DMS 273 treated with DMSO at 0.1 percent for 48 hours (cell line): Measurements from ENCODE around the gene P2RX7.
"Not testable (repeated sequence)": the region's sequence is repeated elsewhere in the genome, so short reads cannot be mapped to it uniquely, and the experiment has no call there.

Experiments
- DNase-seq: peaks from one replicate; lab custom pipeline; 2025; lab: John Stamatoyannopoulos, UW

The P2RX7 gene

DNA sequence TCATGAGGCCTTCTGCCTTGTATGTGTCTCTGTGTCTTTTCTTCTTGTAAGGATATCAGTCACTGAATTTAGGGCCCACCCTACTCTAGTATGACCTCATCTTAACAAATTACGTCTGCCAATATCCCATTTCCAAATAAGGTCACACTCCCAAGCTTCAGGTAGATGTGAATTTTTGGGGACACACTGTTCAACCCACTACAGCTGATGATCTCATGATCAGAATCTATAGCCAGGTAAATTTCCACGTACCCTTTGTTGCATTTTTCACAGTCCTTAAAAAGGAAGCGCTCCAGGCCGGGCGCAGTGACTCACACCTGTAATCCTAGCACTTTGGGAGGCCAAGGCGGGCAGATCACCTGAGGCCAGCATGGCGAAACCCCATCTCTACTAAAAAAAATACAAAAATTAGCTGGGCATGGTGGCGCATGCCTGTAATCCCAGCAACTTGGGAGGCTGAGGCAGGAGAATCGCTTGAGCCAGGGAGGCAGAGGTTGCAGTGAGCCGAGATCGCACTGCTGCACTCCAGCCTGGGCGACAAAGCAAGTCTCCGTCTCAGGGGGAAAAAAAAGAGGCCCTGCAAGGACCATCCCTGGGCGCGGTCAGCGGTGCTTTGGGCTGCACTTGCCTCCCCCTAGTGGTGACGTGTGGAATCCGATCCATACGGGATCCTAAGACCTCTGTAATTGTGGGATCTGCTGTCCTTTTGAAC lies 97.3 kb downstream of the P2RX7 start:
- DNase-seq: not testable (repeated sequence)

DNA sequence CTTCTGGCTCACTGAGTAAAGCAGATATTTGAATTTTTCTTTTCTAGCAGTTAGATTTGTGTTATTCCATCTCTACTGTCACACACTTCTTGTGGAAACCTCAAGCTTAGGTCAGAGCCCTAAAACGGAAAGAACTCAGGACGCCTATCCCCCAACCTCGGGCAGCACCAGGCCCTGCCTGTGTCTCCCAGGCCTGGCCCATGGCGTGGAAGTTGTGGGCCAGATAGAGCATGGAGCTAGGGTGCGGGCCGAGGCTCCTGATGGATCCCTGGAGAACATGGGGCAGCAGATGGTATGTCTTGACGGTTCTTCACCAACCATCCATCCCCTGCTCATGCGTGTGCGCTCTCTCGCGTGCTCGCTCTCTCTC lies 97.8 kb downstream of the P2RX7 start:
- DNase-seq: no peak

- DNase-seq: no peak
Measured at GRCh38 chr12:121232163-121232562, 99.5 kb downstream of the P2RX7 start.

DNA sequence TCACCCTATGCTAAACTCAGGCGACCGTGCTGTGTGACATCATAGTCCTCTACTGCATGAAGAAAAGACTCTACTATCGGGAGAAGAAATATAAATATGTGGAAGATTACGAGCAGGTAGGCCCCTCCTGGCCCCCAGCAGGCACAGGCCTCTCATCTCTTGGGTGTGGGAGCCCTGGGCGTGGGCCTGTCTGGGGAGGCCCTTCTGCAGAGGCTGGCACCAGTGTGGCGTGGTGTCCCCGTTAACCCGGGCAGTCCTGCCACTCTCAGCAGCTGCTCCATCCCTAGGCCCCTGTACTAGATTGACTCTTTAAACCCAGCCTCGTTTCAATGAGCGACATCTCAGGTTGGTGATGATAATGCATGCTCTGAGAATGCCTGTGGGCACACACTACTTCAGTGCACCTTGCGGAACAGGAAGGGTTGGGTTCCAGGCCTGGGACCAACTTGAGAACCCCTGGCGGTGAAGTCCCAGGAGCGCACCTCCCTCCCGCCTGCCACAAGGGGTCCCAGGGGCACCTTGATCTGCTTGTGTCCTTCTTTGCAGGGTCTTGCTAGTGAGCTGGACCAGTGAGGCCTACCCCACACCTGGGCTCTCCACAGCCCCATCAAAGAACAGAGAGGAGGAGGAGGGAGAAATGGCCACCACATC lies 100.4 kb downstream of the P2RX7 start:
- no peak for DNase-seq

- no peak for DNase-seq
Measured at GRCh38 chr12:121233628-121234020, 100.9 kb downstream of the P2RX7 start.

GRCh38 chr12:121236776-121237175 lies 104.1 kb downstream of the P2RX7 start:
- no peak for DNase-seq

GRCh38 chr12:121237415-121237814 lies 104.7 kb downstream of the P2RX7 start:
- DNase-seq: no peak
